Neural cell (in vitro differentiated cells): ENCODE measurements around the gene NRN1.

Experiments used
- CTCF ChIP-seq: fragments of 450-650 bp; IDR thresholded peaks from 2 replicates; pipeline ENCODE4 v1.5.1; 2014; ENCODE audit warnings: antibody characterized with exemption, mild to moderate bottlenecking, moderate library complexity; ENCODE audit not compliant: poor library complexity, severe bottlenecking
- RAD21 ChIP-seq: fragments of 450-650 bp; conservative IDR thresholded peaks from 2 replicates; pipeline ENCODE4 v1.6.1; 2014; ENCODE audit warnings: antibody characterized with exemption, mild to moderate bottlenecking, moderate library complexity

- no peak for TF ChIP-seq CTCF
- no peak for TF ChIP-seq RAD21
These were observed 29.9 kb downstream of the NRN1 start for GRCh38 chr6:5976811-5977210.
